RWPE2 (cell line): ENCODE data around the gene ILK.

Source experiments
- ATAC-seq: fragments of 200-7000 bp; cut with Tn5 transposase; 3 replicates; pipeline ENCODE4 v1.9.1; 2021; ENCODE audit warnings: low read depth
- DNase-seq: peaks from one replicate; pipeline ENCODE4 v3.0.0-alpha.2; 2020; ENCODE audit warnings: low spot score
- H3K27ac ChIP-seq: fragments of 450-650 bp; 2 replicates; pipeline ENCODE4 v1.5.1; 2017; ENCODE audit warnings: mild to moderate bottlenecking; ENCODE audit not compliant: poor library complexity, severe bottlenecking
- H3K27me3 ChIP-seq: fragments of 250-450 bp; sonication (Bioruptor Pico); 2 replicates; pipeline ENCODE4 v1.5.1; 2021; ENCODE audit warnings: mild to moderate bottlenecking, moderate library complexity; ENCODE audit not compliant: insufficient read depth, poor library complexity, severe bottlenecking
- H3K36me3 ChIP-seq: fragments of 250-450 bp; sonication (Bioruptor Pico); 2 replicates; pipeline ENCODE4 v1.5.1; 2020; ENCODE audit warnings: low read depth, mild to moderate bottlenecking, moderate library complexity
- H3K4me1 ChIP-seq: fragments of 250-450 bp; sonication (Bioruptor Pico); 2 replicates; pipeline ENCODE4 v1.5.1; 2021; ENCODE audit warnings: mild to moderate bottlenecking, moderate library complexity; ENCODE audit not compliant: insufficient read depth, poor library complexity, severe bottlenecking
- H3K4me3 ChIP-seq: fragments of 250-450 bp; sonication (Bioruptor Pico); 2 replicates; pipeline ENCODE4 v1.5.1; 2021; ENCODE audit warnings: mild to moderate bottlenecking, moderate library complexity; ENCODE audit not compliant: severe bottlenecking
- H3K9me3 ChIP-seq: fragments of 250-450 bp; sonication (Bioruptor Pico); 2 replicates; pipeline ENCODE4 v1.5.1; 2021; ENCODE audit warnings: mild to moderate bottlenecking, moderate library complexity; ENCODE audit not compliant: severe bottlenecking
- CTCF ChIP-seq: fragments of 450-650 bp; IDR thresholded peaks from one replicate; pipeline ENCODE4 v1.5.1; 2017; ENCODE audit warnings: mild to moderate bottlenecking, moderate library complexity; ENCODE audit not compliant: poor library complexity, severe bottlenecking

ILK gene

GRCh38 chr11:6604081-6604626 lies 580 bp downstream of the ILK start:
- peak; percentile 31 for DNase-seq
- peak; percentile 47 for ATAC-seq
- Histone ChIP-seq H3K36me3 (peaks cover 66% of the 10 kb centered on the region), H3K4me3 (peak overlapping the region; percentile 75), H3K9me3 (no peaks in the 10 kb centered on the region), H3K27me3 (no peaks in the 10 kb centered on the region), H3K27ac (peak overlapping the region; percentile 86), H3K4me1 (peaks cover 19% of the 10 kb centered on the region)
- no peak for TF ChIP-seq CTCF

GRCh38 chr11:6604790-6605189 lies 1.2 kb downstream of the ILK start:
- H3K27ac ChIP-seq = peak overlapping the region; percentile 86
- peaks cover 66% of the 10 kb centered on the region for H3K36me3 ChIP-seq
- ATAC-seq (no peak), DNase-seq (no peak)
- H3K4me3 ChIP-seq = peak overlapping the region; percentile 75
- H3K9me3 ChIP-seq = no peaks in the 10 kb centered on the region
- peaks cover 19% of the 10 kb centered on the region for H3K4me1 ChIP-seq
- TF ChIP-seq CTCF = no peak
- no peaks in the 10 kb centered on the region for H3K27me3 ChIP-seq

- Histone ChIP-seq H3K27me3 (no peaks in the 10 kb centered on the region), H3K4me1 (peaks cover 19% of the 10 kb centered on the region), H3K27ac (peak overlapping the region; percentile 86), H3K9me3 (no peaks in the 10 kb centered on the region), H3K36me3 (peaks cover 65% of the 10 kb centered on the region), H3K4me3 (no peak overlapping the region)
- peak; percentile 80 for ATAC-seq
- no peak for TF ChIP-seq CTCF
- DNase-seq = peak; percentile 94
Observed at GRCh38 chr11:6606471-6607189, 3.1 kb downstream of the ILK start.

- peak overlapping the region; percentile 86 for H3K27ac ChIP-seq
- no peak overlapping the region for H3K4me3 ChIP-seq
- H3K36me3 ChIP-seq = peaks cover 61% of the 10 kb centered on the region
- DNase-seq = no peak
- H3K27me3 ChIP-seq = no peaks in the 10 kb centered on the region
- peaks cover 19% of the 10 kb centered on the region for H3K4me1 ChIP-seq
- H3K9me3 ChIP-seq = no peaks in the 10 kb centered on the region
- TF ChIP-seq CTCF = no peak
- ATAC-seq = no peak
Observed at GRCh38 chr11:6607190-6607795, 3.7 kb downstream of the ILK start.

GRCh38 chr11:6608011-6608410 lies 4.4 kb downstream of the ILK start:
- DNase-seq = peak; percentile 25
- H3K27ac ChIP-seq = peak overlapping the region; percentile 86

More at GRCh38 chr11:6608011-6608410, 4.4 kb downstream of the ILK start:
- Histone ChIP-seq H3K9me3 (no peaks in the 10 kb centered on the region), H3K4me3 (no peak overlapping the region), H3K27me3 (no peaks in the 10 kb centered on the region), H3K36me3 (peaks cover 61% of the 10 kb centered on the region), H3K4me1 (peaks cover 19% of the 10 kb centered on the region)
- no peak for TF ChIP-seq CTCF
- no peak for ATAC-seq
